K562 (cell line): ENCODE measurements around the gene RAB31. TPM values are rescaled to one million over a fixed set of nuclear protein-coding genes. Genes with fewer than 3 reads are reported as not detected.

Source experiments
- BHLHE40 ChIP-seq: IDR thresholded peaks from 2 replicates; pipeline ENCODE4 v1.6.1; 2011; ENCODE audit warnings: low read length, improper control_type of control experiment
- EP400 ChIP-seq: fragments of 450-650 bp; IDR thresholded peaks from 2 replicates; pipeline ENCODE4 v1.6.1; 2017; ENCODE audit warnings: antibody characterized with exemption, mild to moderate bottlenecking, moderate library complexity
- HLTF ChIP-seq: fragments of 450-650 bp; IDR thresholded peaks from 2 replicates; pipeline ENCODE4 v1.6.1; 2016
- JUND ChIP-seq, 2 experiments: IDR thresholded peaks; 2 replicates in 1 of 2; 3 replicates in 1 of 2; pipeline ENCODE4 v1.6.1; 2011; ENCODE audit warnings: borderline replicate concordance in 2 of 2, low read depth in 2 of 2, low read length in 2 of 2, improper control_type of control experiment in 1 of 2, missing biosample characterization in 1 of 2, missing genetic modification characterization in 1 of 2, missing genetic modification reagents in 1 of 2
- MCM7 ChIP-seq, 2 experiments: fragments of 450-650 bp; IDR thresholded peaks; 2 replicates each; pipeline ENCODE4 v1.6.1; 2016 to 2018
- NFE2 ChIP-seq: IDR thresholded peaks from 2 replicates; pipeline ENCODE4 v1.6.1; 2014; ENCODE audit warnings: antibody characterized with exemption, low read depth
- NFIX ChIP-seq: fragments of 250-450 bp; sonication (Bioruptor Pico); IDR thresholded peaks from 2 replicates; pipeline ENCODE4 v1.4.0; 2020; ENCODE audit warnings: low read depth, mild to moderate bottlenecking, moderate library complexity
- NR2C1 ChIP-seq, 2 experiments: fragments of 450-650 bp; IDR thresholded peaks; 2 replicates each; pipeline ENCODE4 v1.6.1; 2017; ENCODE audit warnings: mild to moderate bottlenecking in 2 of 2, antibody characterized with exemption in 1 of 2, inconsistent platforms in 1 of 2, missing compliant biosample characterization in 1 of 2, missing genetic modification characterization in 1 of 2
- RAD51 ChIP-seq: fragments of 450-650 bp; IDR thresholded peaks from 2 replicates; pipeline ENCODE4 v1.7.1; 2016; ENCODE audit warnings: low read depth, mild to moderate bottlenecking, borderline replicate concordance
- RBBP5 ChIP-seq: fragments of 200-600 bp; sonication (generic); IDR thresholded peaks from 2 replicates; pipeline ENCODE4 v1.6.1; 2012; ENCODE audit warnings: borderline replicate concordance, mild to moderate bottlenecking, low read length, control low read depth, inconsistent platforms; ENCODE audit not compliant: insufficient read depth, poor library complexity, severe bottlenecking
- TAL1 ChIP-seq: fragments of 450-650 bp; IDR thresholded peaks from 2 replicates; pipeline ENCODE4 v1.6.1; 2016; ENCODE audit warnings: mild to moderate bottlenecking
- ZNF589 ChIP-seq: fragments of 200-800 bp; sonication (Bioruptor generic); IDR thresholded peaks from 2 replicates; pipeline ENCODE4 v1.6.1; 2016; ENCODE audit warnings: low read depth, missing genetic modification characterization, missing compliant biosample characterization
- polyA plus RNA-seq, 8 experiments: library from polyadenylated mRNA; depleted of rRNA in 4 of 8; stranded (reverse) in 5 of 8; unstranded in 3 of 8; fragments of >200 nt; fragmentation: Nextera tagmentation in 2 of 8; fragmentation: Illumina TruSeq in 1 of 8; extraction: Ambion mirVana in 2 of 8; extraction: Trizol in 1 of 8; gene quantifications; 2 replicates each; pipeline versions ENCODE4 v1.2.1 to v1.2.3, GENCODE V29; 2011 to 2014; ENCODE audit warnings: inconsistent platforms in 1 of 8, missing spikeins in 1 of 8
- total RNA-seq, 7 experiments: library from RNA; depleted of rRNA in 6 of 7; stranded (reverse); fragments of >200 nt in 6 of 7; fragmentation: Illumina TruSeq in 2 of 7; extraction: Trizol in 2 of 7; gene quantifications; 2 replicates each; pipeline versions ENCODE4 v1.2.1 to v1.2.3, GENCODE V29; 2011 to 2021; ENCODE audit warnings: low replicate concordance in 1 of 7
- TF ChIP-seq, protein P1 (sequence below): fragments of 250-450 bp; sonication (Bioruptor Pico); IDR thresholded peaks from 2 replicates; pipeline ENCODE4 v1.4.0; 2020
- TF ChIP-seq, protein P2 (sequence below): fragments of 450-650 bp; IDR thresholded peaks from 2 replicates; pipeline ENCODE4 v1.6.1; 2016; ENCODE audit warnings: mild to moderate bottlenecking, moderate library complexity

Gene RAB31
- total and polyA plus RNA-seq, 9 of the 15 experiments (the other 6 are each of a cell fraction or from before 2014, with no cell fraction given), result 20.7 to 70.4 (median 41.3) TPM

DNA sequence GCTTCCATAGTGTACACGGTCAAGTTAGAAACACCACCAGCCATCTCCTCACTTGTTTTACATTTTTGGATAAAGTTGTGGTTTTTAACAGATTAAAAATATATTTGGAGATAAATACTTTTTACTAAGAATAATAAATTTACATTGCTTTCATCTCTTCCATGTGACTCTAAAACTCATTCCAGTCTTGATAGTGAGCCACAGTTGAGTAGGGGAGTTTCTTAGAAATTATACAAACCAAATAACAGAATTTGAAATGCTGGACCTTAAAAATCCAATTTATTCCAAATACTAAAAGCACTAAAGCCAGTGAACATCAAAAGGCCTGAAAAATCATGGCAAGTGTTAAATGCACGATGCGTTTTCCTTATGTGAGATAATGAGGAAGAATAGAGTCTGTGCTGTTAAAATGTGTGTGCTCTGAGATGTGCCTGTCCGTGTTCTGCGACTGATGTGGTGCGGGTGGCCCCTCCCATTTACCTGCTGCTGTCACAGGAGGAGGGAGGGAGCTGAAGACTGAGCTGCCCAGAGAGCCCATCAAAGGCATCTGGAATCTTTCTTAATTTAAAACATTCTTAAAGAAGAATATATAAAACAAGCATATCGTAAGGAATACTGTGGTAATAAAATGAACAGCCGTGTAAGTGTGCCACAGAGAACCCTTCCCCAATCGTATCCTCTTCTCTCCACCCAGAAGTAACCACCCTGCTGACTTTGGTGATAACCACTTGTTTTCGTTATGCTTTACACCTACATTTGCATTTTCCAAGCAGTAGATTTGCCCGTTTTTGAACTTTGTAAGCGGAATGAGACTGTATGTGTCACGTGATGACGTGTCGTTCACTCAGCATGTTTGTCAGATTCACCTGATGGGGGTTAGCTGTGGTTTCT, 120.7 kb downstream of the RAB31 start (continued):
- TF ChIP-seq, protein P1, sequence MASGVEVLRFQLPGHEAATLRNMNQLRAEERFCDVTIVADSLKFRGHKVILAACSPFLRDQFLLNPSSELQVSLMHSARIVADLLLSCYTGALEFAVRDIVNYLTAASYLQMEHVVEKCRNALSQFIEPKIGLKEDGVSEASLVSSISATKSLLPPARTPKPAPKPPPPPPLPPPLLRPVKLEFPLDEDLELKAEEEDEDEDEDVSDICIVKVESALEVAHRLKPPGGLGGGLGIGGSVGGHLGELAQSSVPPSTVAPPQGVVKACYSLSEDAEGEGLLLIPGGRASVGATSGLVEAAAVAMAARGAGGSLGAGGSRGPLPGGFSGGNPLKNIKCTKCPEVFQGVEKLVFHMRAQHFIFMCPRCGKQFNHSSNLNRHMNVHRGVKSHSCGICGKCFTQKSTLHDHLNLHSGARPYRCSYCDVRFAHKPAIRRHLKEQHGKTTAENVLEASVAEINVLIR (CRISPR knock-in tag), result peak; percentile 28; the same call in 1 of the 2 replicates
- TF ChIP-seq NFIX (CRISPR knock-in tag) (no peak), MCM7 (IDR thresholded peaks at IDR 0.05) (no peak), BHLHE40 (peak; percentile 86), TAL1 (no peak), RAD51 (peak; percentile 98), NR2C1 (IDR thresholded peaks at IDR 0.05) (no peak), NR2C1 (tag; IDR thresholded peaks at IDR 0.05) (peak; percentile 50; the same call in 1 of the 2 replicates), RBBP5 (peak; percentile 29), NFE2 (0 out of 2 replicates have a peak, but pooled peaks have one; percentile 32), ZNF589 (CRISPR knock-in tag) (no peak), EP400 (no peak), JUND (IDR thresholded peaks at IDR 0.05; ENCODE audit: borderline replicate concordance, low read depth, low read length) (peak; percentile 28), JUND (tag; IDR thresholded peaks at IDR 0.05; ENCODE audit: borderline replicate concordance, low read depth, low read length) (peak; percentile 72; the same call in 1 of the 3 replicates), HLTF (no peak)
- TF ChIP-seq, protein P2, sequence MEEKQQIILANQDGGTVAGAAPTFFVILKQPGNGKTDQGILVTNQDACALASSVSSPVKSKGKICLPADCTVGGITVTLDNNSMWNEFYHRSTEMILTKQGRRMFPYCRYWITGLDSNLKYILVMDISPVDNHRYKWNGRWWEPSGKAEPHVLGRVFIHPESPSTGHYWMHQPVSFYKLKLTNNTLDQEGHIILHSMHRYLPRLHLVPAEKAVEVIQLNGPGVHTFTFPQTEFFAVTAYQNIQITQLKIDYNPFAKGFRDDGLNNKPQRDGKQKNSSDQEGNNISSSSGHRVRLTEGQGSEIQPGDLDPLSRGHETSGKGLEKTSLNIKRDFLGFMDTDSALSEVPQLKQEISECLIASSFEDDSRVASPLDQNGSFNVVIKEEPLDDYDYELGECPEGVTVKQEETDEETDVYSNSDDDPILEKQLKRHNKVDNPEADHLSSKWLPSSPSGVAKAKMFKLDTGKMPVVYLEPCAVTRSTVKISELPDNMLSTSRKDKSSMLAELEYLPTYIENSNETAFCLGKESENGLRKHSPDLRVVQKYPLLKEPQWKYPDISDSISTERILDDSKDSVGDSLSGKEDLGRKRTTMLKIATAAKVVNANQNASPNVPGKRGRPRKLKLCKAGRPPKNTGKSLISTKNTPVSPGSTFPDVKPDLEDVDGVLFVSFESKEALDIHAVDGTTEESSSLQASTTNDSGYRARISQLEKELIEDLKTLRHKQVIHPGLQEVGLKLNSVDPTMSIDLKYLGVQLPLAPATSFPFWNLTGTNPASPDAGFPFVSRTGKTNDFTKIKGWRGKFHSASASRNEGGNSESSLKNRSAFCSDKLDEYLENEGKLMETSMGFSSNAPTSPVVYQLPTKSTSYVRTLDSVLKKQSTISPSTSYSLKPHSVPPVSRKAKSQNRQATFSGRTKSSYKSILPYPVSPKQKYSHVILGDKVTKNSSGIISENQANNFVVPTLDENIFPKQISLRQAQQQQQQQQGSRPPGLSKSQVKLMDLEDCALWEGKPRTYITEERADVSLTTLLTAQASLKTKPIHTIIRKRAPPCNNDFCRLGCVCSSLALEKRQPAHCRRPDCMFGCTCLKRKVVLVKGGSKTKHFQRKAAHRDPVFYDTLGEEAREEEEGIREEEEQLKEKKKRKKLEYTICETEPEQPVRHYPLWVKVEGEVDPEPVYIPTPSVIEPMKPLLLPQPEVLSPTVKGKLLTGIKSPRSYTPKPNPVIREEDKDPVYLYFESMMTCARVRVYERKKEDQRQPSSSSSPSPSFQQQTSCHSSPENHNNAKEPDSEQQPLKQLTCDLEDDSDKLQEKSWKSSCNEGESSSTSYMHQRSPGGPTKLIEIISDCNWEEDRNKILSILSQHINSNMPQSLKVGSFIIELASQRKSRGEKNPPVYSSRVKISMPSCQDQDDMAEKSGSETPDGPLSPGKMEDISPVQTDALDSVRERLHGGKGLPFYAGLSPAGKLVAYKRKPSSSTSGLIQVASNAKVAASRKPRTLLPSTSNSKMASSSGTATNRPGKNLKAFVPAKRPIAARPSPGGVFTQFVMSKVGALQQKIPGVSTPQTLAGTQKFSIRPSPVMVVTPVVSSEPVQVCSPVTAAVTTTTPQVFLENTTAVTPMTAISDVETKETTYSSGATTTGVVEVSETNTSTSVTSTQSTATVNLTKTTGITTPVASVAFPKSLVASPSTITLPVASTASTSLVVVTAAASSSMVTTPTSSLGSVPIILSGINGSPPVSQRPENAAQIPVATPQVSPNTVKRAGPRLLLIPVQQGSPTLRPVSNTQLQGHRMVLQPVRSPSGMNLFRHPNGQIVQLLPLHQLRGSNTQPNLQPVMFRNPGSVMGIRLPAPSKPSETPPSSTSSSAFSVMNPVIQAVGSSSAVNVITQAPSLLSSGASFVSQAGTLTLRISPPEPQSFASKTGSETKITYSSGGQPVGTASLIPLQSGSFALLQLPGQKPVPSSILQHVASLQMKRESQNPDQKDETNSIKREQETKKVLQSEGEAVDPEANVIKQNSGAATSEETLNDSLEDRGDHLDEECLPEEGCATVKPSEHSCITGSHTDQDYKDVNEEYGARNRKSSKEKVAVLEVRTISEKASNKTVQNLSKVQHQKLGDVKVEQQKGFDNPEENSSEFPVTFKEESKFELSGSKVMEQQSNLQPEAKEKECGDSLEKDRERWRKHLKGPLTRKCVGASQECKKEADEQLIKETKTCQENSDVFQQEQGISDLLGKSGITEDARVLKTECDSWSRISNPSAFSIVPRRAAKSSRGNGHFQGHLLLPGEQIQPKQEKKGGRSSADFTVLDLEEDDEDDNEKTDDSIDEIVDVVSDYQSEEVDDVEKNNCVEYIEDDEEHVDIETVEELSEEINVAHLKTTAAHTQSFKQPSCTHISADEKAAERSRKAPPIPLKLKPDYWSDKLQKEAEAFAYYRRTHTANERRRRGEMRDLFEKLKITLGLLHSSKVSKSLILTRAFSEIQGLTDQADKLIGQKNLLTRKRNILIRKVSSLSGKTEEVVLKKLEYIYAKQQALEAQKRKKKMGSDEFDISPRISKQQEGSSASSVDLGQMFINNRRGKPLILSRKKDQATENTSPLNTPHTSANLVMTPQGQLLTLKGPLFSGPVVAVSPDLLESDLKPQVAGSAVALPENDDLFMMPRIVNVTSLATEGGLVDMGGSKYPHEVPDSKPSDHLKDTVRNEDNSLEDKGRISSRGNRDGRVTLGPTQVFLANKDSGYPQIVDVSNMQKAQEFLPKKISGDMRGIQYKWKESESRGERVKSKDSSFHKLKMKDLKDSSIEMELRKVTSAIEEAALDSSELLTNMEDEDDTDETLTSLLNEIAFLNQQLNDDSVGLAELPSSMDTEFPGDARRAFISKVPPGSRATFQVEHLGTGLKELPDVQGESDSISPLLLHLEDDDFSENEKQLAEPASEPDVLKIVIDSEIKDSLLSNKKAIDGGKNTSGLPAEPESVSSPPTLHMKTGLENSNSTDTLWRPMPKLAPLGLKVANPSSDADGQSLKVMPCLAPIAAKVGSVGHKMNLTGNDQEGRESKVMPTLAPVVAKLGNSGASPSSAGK, result no peak
